NB4 (cell line): ENCODE data around the gene RSPRY1.
"Not testable (repeated sequence)": the region's sequence is repeated elsewhere in the genome, so short reads cannot be mapped to it uniquely, and the experiment has no call there.

ENCODE experiments used
- DNase-seq: peaks from one replicate; pipeline ENCODE4 v3.0.0; 2010; ENCODE audit warnings: low read depth
- H3K4me3 ChIP-seq: one replicate; pipeline ENCODE4 v1.5.1; 2011; ENCODE audit warnings: mild to moderate bottlenecking, low read depth, low read length, moderate library complexity
- MAX ChIP-seq: IDR thresholded peaks from 2 replicates; pipeline ENCODE4 v1.6.1; 2011; ENCODE audit warnings: low read depth, low read length
- MYC ChIP-seq: IDR thresholded peaks from 2 replicates; pipeline ENCODE4 v1.6.1; 2011; ENCODE audit warnings: low read depth, low read length
- POLR2A ChIP-seq: IDR thresholded peaks from 2 replicates; pipeline ENCODE4 v1.6.1; 2011; ENCODE audit warnings: mild to moderate bottlenecking; ENCODE audit not compliant: insufficient read length; ENCODE audit errors: extremely low read depth
- TF ChIP-seq, protein P1 (sequence below): IDR thresholded peaks from one replicate; pipeline ENCODE4 v1.5.1; 2012; ENCODE audit warnings: low read depth, low read length

The RSPRY1 gene

DNA sequence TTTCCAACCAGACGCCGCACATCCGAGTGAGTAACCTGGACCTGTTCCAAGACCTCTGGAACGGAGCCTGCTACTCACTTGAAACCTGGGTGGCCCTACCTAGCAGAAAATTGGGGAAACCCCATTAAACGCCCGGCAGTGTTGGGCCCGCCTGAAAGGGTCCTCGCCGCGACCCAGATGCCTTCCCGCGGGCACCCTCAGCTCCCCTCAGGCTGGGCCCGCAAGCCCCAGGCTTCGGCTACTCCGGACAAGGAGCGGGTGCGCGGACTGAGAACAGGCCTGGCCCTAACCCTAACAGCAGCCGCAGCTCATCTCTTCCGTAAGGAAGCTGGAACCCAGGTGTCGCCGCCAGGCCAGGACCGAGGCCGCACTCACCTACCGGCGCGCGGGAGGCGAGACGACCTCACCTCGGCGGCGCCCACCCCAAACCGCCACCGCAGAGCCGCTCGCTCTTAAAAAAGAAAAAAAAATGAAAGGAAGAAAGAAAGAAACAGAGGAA, 634 bp upstream of the RSPRY1 start:
- DNase-seq = no peak
- TF ChIP-seq MAX (no peak), POLR2A (no peak), MYC (no peak)
- TF ChIP-seq, protein P1, sequence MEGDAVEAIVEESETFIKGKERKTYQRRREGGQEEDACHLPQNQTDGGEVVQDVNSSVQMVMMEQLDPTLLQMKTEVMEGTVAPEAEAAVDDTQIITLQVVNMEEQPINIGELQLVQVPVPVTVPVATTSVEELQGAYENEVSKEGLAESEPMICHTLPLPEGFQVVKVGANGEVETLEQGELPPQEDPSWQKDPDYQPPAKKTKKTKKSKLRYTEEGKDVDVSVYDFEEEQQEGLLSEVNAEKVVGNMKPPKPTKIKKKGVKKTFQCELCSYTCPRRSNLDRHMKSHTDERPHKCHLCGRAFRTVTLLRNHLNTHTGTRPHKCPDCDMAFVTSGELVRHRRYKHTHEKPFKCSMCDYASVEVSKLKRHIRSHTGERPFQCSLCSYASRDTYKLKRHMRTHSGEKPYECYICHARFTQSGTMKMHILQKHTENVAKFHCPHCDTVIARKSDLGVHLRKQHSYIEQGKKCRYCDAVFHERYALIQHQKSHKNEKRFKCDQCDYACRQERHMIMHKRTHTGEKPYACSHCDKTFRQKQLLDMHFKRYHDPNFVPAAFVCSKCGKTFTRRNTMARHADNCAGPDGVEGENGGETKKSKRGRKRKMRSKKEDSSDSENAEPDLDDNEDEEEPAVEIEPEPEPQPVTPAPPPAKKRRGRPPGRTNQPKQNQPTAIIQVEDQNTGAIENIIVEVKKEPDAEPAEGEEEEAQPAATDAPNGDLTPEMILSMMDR = no peak
- peak overlapping the region; percentile 96 for H3K4me3 ChIP-seq

- peak; percentile 45 for DNase-seq
- peak overlapping the region; percentile 95 for H3K4me3 ChIP-seq
- no peak for TF ChIP-seq MYC
- TF ChIP-seq POLR2A = no peak
- no peak for TF ChIP-seq MAX
- TF ChIP-seq, protein P1 = no peak
Measured at GRCh38 chr16:57186872-57187854, 1.0 kb downstream of the RSPRY1 start.

DNA sequence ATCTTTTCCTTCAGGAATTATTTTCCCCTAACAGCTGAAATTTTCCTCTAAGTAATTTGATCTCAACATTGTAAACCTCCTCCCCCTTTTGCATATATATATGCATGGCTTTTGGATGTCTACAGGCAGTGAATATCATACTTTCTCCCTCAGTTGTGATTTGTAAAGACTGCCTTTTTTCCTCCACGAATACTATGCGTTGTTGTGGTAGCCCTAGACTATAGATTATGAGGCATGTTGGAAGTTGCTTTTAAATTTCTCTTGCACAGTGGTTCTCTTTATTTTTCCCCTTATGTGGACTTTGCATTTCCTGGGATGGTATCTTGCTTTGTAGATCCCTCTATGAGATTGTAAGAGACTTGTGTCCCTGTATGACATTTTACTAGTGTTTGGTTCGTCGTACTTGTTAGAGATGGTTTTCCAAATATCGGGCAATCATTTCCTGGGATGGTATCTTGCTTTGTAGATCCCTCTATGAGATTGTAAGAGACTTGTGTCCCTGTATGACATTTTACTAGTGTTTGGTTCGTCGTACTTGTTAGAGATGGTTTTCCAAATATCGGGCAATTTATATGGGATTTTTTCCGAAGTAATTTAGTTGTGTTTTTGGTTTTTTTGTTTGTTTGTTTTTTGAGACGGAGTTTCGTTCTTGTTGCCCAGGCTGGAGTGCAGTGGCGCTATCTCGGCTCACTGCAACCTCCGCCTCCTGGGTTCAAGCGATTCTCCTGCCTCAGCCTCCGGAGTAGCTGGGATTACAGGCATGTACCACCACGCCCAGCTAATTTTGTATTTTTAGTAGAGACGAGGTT, 2.0 kb downstream of the RSPRY1 start:
- H3K4me3 ChIP-seq = peak overlapping the region; percentile 95
- DNase-seq = not testable (repeated sequence)

DNA sequence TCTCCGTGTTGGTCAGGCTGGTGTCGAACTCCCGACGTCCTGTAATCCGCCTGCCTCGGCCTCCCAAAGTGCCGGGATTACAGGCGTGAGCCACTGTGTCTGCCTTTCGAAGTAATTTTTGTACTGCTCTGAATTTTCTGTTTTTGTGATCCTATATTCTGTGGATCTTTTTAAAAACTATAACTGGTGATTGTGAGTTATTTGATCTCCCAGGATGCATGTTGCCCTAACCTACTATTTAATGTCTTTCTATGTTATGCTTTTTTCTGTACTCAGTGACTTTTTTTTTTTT, 2.5 kb downstream of the RSPRY1 start:
- TF ChIP-seq MAX = no peak
- TF ChIP-seq MYC = no peak
- H3K4me3 ChIP-seq = peak overlapping the region; percentile 12

GRCh38 chr16:57189527-57189926, 3.4 kb downstream of the RSPRY1 start:
- DNase-seq, H3K4me3 ChIP-seq: not testable (repeated sequence)

More for the DNA sequence above, 2.5 kb downstream of the RSPRY1 start:
- no peak for DNase-seq

DNA sequence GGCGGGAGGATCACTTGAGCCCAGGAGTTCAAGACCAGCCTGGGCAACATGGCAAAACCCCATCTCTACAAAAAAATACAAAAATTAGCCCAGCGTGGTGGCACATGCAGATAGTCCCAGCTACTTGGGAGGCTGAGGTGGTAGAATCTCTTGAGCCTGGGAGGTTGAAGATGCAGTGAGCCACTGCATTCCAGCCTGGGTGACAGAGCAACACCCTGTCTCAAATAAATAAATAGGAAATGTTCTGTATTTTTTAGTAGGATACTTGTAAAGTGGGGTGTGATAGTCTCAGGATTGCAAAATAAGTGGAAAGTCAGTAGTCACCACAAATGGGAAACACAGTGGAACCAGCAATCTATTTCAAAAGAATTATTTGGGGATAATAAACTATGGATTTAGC, 4.0 kb downstream of the RSPRY1 start:
- no peak for DNase-seq
- TF ChIP-seq MYC (no peak), POLR2A (no peak), MAX (no peak)
- TF ChIP-seq, protein P1 = no peak
- no peak overlapping the region for H3K4me3 ChIP-seq

- no peak for TF ChIP-seq MYC
- TF ChIP-seq, protein P1 = no peak
- no peak for TF ChIP-seq POLR2A
- TF ChIP-seq MAX = no peak
- no peak for DNase-seq
- H3K4me3 ChIP-seq = no peak overlapping the region
Measured at GRCh38 chr16:57191056-57191571, 5.0 kb downstream of the RSPRY1 start.
